ENCODE results near the gene MZT2B.
"Not testable (repeated sequence)": the region's sequence is repeated elsewhere in the genome, so short reads cannot be mapped to it uniquely, and the experiment has no call there.

Gene MZT2B

GRCh38 chr2:130181880-130182682 lies at the start of gene MZT2B:
Gene MZT2B (plus strand): TSS chr2:130182262. CDS start chr2:130182283, 21 bp downstream.
- peak within 1 kb of the TSS; percentile 73 for H3K27ac ChIP-seq
- TF ChIP-seq CTCF (conservative IDR thresholded peaks at IDR 0.05) = peak; percentile 90

DNA sequence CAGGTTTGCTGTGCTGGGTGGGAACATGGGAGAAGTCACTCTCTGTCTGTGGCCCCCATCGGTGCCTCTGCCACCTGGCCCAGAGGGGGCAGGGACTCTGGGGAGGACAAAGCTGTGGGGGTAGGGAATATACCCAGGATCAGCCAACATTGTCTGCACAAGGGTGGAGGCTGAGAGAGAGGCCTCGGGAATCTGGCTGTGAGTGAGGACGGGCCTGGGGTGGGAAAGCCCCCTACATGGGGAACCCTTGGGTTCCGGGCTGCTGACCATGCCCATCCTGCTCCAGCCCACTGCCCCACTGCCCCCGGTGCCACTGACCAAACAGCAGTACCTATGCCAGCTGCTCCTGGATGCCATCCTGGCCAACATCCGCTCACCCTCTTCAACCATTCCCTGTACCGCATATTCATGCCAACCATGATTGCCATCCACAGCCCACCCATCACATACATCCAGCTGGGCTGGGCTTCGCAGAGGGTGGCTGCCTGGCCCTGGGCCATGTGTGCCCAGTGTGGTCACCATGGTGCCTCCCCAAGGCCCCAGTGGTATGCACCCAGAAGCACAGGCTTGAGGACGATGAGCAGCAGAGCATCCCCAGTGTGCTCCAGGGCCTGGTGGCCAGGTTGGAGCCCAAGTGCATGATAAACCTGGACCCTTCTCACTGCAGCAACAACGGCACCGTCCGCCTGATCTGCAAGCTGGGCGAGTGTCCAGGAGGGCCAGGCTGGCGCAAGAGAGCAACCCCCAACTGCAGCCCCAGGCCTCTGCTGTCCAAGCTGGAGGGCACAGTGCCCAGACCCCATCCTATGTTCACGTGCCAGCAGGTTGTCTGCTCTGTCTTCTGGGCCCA lies 46.1 kb upstream of the MZT2B start:
- no peak overlapping the region for H3K27ac ChIP-seq
- no peak for TF ChIP-seq CTCF (conservative IDR thresholded peaks at IDR 0.05)

GRCh38 chr2:130136546-130136945 lies 45.5 kb upstream of the MZT2B start:
- H3K27ac ChIP-seq = not testable (repeated sequence)

DNA sequence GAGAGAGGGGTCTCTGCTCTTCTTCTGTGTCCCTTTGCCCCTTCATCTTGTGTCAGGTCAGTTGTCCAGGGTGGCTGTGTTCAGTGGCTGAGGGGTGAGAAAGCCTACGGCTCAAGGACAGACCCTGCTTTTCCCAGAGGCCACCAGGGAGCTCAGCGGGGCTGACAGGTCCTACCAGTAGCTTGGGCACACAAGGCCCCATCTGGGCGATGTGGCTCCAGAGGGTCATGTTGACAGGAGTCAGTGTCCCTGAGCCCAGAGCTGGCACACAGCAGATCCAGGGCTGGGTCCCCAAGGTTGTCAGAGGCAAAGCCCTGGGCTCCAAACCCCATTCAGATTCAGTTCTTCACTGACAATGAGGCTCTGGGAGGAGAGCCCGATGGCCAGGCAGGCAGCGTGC lies 44.9 kb upstream of the MZT2B start:
- not testable (repeated sequence) for H3K27ac ChIP-seq

GRCh38 chr2:130138326-130138725 lies 43.7 kb upstream of the MZT2B start:
- H3K27ac ChIP-seq = not testable (repeated sequence)

DNA sequence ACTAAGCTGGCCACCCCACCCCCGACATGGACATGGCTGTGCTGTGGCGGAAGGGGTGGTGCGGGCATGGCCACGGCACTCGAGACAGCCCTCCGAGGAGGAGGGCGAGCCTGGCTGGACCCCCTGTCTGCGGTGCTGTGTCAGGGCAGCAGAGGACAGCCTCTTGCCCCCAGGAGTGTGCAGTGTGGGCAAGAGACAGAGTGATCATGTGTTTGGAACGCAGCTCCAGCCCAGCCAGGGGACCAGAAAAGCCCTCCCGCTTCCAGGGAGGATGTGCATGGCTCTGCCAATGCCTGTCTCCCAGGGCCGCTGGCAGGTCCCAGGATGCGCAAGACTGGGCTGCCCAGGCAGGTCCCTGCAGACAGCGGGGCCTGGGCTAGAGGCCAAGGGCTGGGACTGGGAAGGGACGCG lies 43.2 kb upstream of the MZT2B start:
- not testable (repeated sequence) for H3K27ac ChIP-seq

- H3K27ac ChIP-seq = not testable (repeated sequence)
Measured at GRCh38 chr2:130139331-130140280, 42.5 kb upstream of the MZT2B start.

DNA sequence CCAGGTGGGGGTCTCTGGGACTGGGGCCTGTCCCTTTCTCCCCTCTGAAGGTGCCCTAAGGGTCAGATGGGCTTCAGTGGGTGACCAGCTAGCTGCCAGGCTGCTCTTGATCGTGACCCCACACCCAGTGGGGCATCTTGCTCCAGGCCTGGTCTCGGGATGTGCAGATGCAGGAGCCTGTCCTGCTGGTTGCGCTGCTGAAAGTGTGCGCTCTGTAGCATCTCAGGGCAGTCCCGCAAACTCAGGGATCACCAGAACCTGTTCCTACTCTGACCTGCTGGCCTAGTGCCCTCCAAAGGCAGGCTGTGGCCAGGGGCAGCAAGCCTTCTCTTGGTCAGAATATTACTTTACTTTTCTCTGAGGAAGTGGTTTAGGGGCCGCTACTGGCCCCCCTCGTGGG lies 41.5 kb upstream of the MZT2B start:
- not testable (repeated sequence) for H3K27ac ChIP-seq

- H3K27ac ChIP-seq = not testable (repeated sequence)
Measured at GRCh38 chr2:130141002-130141401, 41.1 kb upstream of the MZT2B start.

DNA sequence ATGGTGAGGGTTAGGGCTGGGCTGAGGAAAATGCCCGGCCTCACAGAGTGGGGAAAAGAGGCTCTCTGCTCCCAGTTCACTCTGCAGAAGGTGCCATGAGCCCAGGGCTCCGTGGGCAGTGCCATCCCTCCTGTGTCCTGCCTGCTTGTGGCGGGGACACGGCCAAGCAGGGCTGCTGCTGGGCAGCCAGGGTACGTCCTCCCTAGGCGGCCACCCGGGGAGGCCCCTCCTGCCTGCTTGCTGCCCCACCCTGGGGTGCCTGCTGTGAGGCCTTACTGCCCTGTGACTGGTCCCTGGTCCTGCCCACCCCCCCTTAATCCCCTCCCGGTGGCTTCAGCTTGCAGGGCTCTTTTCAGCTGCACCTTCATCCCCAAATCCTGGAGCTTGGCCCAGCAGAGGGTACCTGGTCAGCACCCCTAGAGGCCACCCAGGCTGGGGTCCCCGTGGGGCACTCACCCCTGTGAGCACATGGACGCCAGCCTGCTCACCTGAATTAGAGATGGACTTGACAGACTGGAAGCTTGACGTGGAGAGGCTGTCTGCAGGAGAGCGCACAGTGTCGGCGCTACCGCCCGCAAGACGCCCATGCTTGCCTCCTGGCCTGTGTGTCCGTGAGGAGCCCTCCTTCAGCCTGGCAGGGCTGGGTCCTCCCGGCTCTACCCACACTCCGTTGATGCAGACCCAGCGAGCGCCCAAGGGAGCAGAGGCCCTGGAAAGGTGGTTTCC lies 40.3 kb upstream of the MZT2B start:
- H3K27ac ChIP-seq = not testable (repeated sequence)

GRCh38 chr2:130142396-130143265 lies 39.4 kb upstream of the MZT2B start:
- H3K27ac ChIP-seq = not testable (repeated sequence)

DNA sequence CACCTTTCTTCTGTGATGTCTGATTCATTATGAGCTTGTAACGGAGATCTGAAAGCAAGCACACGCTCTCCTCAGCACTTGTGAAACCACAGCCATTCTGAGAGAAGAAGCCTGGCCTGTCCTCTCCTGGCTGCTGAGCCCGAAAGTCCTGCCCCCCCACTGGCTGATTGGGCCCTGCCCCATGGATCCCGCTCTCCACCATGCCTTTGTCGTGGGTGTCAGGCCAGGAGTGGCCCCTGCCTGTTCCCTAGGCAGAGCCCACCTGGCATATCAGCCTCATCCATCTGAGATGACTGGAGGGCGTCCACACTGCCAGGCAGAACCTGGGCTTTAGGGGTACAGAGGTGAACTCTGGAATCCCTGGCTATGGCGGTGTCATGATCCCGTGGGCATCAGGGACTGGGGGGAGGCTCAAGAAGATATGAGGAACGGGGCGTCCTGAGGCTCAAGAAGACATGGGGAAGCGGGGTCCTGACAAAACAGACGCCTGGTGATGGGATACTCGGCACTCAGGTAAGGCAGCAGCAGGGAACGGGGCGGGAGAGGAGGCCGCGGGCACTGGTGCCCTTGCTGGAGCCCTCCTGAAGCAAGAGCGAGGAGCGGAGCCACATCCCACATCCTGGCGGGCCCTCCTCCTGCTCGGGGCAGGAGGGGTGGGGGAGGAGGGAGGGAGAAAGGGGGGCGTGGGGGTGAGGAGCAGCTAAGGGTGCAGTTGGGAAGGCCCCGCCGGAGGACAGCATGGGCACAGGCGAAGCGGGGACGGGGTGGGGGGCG lies 38.6 kb upstream of the MZT2B start:
- H3K27ac ChIP-seq = not testable (repeated sequence)

- peak within 1 kb of the TSS; percentile 29; the same call in 1 of the 2 replicates for H3K27ac ChIP-seq
Measured at GRCh38 chr2:130145006-130145414, 37.1 kb upstream of the MZT2B start, which contains the start of gene CCDC74B. Gene CCDC74B (minus strand): TSS chr2:130145112. CDS start chr2:130144996, 116 bp downstream.

GRCh38 chr2:130148515-130148914 lies 33.5 kb upstream of the MZT2B start:
- not testable (repeated sequence) for H3K27ac ChIP-seq
